ENCODE results near the gene KDM7A.

- no peak for TF ChIP-seq TBL1XR1 (IDR thresholded peaks at IDR 0.05; ENCODE audit: low read depth, low read length)
- no peak for TF ChIP-seq CTCF (IDR thresholded peaks at IDR 0.05 in 2 of 3, conservative IDR thresholded peaks at IDR 0.05 in 1 of 3; ENCODE audit: control insufficient read depth in 2 of 3, extremely low read depth in 1 of 3, insufficient read depth in 1 of 3, low read depth in 3 of 3, low read length in 3 of 3)
- TF ChIP-seq MTA3 (IDR thresholded peaks at IDR 0.05; ENCODE audit: borderline replicate concordance, low read length): no peak
- no peak for TF ChIP-seq ZNF24 (IDR thresholded peaks at IDR 0.05)
- no peak for TF ChIP-seq ATF3 (IDR thresholded peaks at IDR 0.05; ENCODE audit: borderline replicate concordance, extremely low read depth, low read depth, low read length)
- no peak for TF ChIP-seq PAX8 (IDR thresholded peaks at IDR 0.05)
- TF ChIP-seq PKNOX1 (IDR thresholded peaks at IDR 0.05): no peak
- TF ChIP-seq EED (IDR thresholded peaks at IDR 0.05; ENCODE audit: low read depth): no peak
Measured at GRCh38 chr7:140203556-140203955, 26.8 kb upstream of the KDM7A start.

Data from GM12878 (cell line).